SK-N-SH treated with all-trans-retinoic acid at 6 μM for 48 hours (cell line): ENCODE results near the gene CIITA.

ENCODE experiments used
- PATZ1 ChIP-seq: fragments of 250-450 bp; sonication (Bioruptor Pico); IDR thresholded peaks from 2 replicates; pipeline ENCODE4 v1.8.0; 2020; ENCODE audit warnings: mild to moderate bottlenecking, moderate library complexity, borderline replicate concordance
- POU6F1 ChIP-seq: fragments of 250-450 bp; sonication (Bioruptor Pico); IDR thresholded peaks from 2 replicates; pipeline ENCODE4 v1.8.0; 2021; ENCODE audit warnings: low read depth, mild to moderate bottlenecking, moderate library complexity, borderline replicate concordance
- ZC3H10 ChIP-seq: fragments of 250-450 bp; sonication (Bioruptor Pico); IDR thresholded peaks from 2 replicates; pipeline ENCODE4 v1.5.1; 2021; ENCODE audit warnings: mild to moderate bottlenecking, moderate library complexity
- ZFP30 ChIP-seq: fragments of 450-650 bp; formaldehyde crosslinking; IDR thresholded peaks from 2 replicates; pipeline ENCODE4 v1.5.0; 2022; ENCODE audit warnings: mild to moderate bottlenecking, moderate library complexity
- ZNF565 ChIP-seq: fragments of 450-650 bp; formaldehyde crosslinking; conservative IDR thresholded peaks from 2 replicates; pipeline ENCODE4 v1.5.0; 2020; ENCODE audit warnings: low read depth, mild to moderate bottlenecking, moderate library complexity

GRCh38 chr16:10972819-10973464 is 95.9 kb downstream of the CIITA start:
- TF ChIP-seq ZC3H10 (CRISPR knock-in tag): no peak
- TF ChIP-seq PATZ1: no peak
- no peak for TF ChIP-seq ZFP30
- TF ChIP-seq ZNF565 (CRISPR knock-in tag): no peak
- no peak for TF ChIP-seq POU6F1 (CRISPR knock-in tag)
